K562 (cell line): Measurements from ENCODE around the gene FTO. TPM values are rescaled to one million over a fixed set of nuclear protein-coding genes. Genes with fewer than 3 reads are reported as not detected.

Experiments used
- ATAC-seq: fragments of 200-7000 bp; cut with Tn5 transposase; 3 replicates; pipeline ENCODE4 v1.9.1; 2020; ENCODE audit warnings: moderate library complexity
- BruUV-seq: library from RNA; stranded (reverse); fragments of 400-500 nt; replicated peaks from 2 replicates; lab custom pipeline; 2021; lab: Mats Ljungman, UMichigan
- CTCF ChIA-PET: fragments of 300-600 bp; formaldehyde crosslinking; extraction: SDS; loops from one replicate; lab custom pipeline; 2021; ENCODE audit warnings: low intra/inter-chr PET ratio; lab: Yijun Ruan, JAX
- POLR2A ChIA-PET: fragments of 300-600, 350-650 bp; sonication (Branson Sonifier 250); formaldehyde crosslinking; extraction: SDS; loops from one replicate; lab custom pipeline; 2021; ENCODE audit warnings: antibody characterized with exemption, inconsistent platforms; lab: Yijun Ruan, JAX
- DNase-seq, 4 experiments: peaks; one replicate each; pipeline versions ENCODE4 v3.0.0 to v3.0.0-alpha.2; 2011 to 2018; ENCODE audit warnings: low spot score in 3 of 4, mixed read lengths in 3 of 4; ENCODE audit errors: extremely low read depth in 1 of 4
- FAIRE-seq: peaks from 2 replicates; lab custom pipeline; 2011; peaks lifted over from hg19 to GRCh38; lab: Jason Lieb, UNC
- H2AFZ ChIP-seq: 2 replicates; pipeline ENCODE4 v1.6.0; 2011; ENCODE audit warnings: low read depth, low read length, control low read depth, inconsistent platforms
- H3K27ac ChIP-seq: fragments of 200-600 bp; 3 replicates; pipeline ENCODE4 v1.8.0; 2011; ENCODE audit warnings: low read depth, mild to moderate bottlenecking, control low read depth, inconsistent platforms, low read length, moderate library complexity, mixed read lengths; ENCODE audit errors: extremely low read depth
- H3K27me3 ChIP-seq, 2 experiments: fragments of 300-600 bp in 1 of 2; 2 replicates in 1 of 2; 3 replicates in 1 of 2; pipeline versions ENCODE4 v1.6.0 to v1.8.0; 2011; ENCODE audit warnings: inconsistent platforms in 2 of 2, low read length in 2 of 2, mild to moderate bottlenecking in 1 of 2, mixed read lengths in 1 of 2, moderate library complexity in 1 of 2; ENCODE audit not compliant: control insufficient read depth in 2 of 2, insufficient read depth in 2 of 2
- H3K36me3 ChIP-seq: fragments of 300-600 bp; 3 replicates; pipeline ENCODE4 v1.8.0; 2011; ENCODE audit warnings: mild to moderate bottlenecking, low read length, inconsistent platforms; ENCODE audit not compliant: control insufficient read depth, insufficient read depth
- H3K4me1 ChIP-seq, 2 experiments: fragments of 200-600 bp in 1 of 2; replicated peaks in 1 of 2; 2 replicates in 1 of 2; 3 replicates in 1 of 2; pipeline versions ENCODE4 v1.5.1 to v1.8.0; 2011; ENCODE audit warnings: inconsistent platforms in 2 of 2, low read length in 2 of 2, mild to moderate bottlenecking in 1 of 2, mixed read lengths in 1 of 2, moderate library complexity in 1 of 2; ENCODE audit not compliant: control insufficient read depth in 2 of 2, insufficient read depth in 2 of 2
- H3K4me2 ChIP-seq: 2 replicates; pipeline ENCODE4 v1.6.1; 2011; ENCODE audit warnings: low read length, control low read depth, inconsistent platforms, mixed read lengths; ENCODE audit not compliant: insufficient read depth
- H3K4me3 ChIP-seq: fragments of 200-600 bp; sonication (generic), shearing (Covaris generic); 2 replicates; pipeline ENCODE4 v1.5.1; 2016; ENCODE audit warnings: control low read depth, inconsistent platforms
- H3K79me2 ChIP-seq: fragments of 200-600 bp; 3 replicates; pipeline ENCODE4 v1.8.0; 2011; ENCODE audit warnings: low read length, inconsistent platforms; ENCODE audit not compliant: control insufficient read depth, insufficient read depth
- H3K9ac ChIP-seq, 2 experiments: 2 replicates each; pipeline versions ENCODE4 v1.6.0 to v1.6.1; 2011; ENCODE audit warnings: low read depth in 2 of 2, low read length in 2 of 2, control low read depth in 1 of 2, inconsistent platforms in 1 of 2, mild to moderate bottlenecking in 1 of 2, mixed read lengths in 1 of 2; ENCODE audit not compliant: insufficient read depth in 1 of 2
- H3K9me1 ChIP-seq: one replicate; pipeline ENCODE4 v1.6.0; 2011; ENCODE audit warnings: inconsistent platforms, mild to moderate bottlenecking, low read length, moderate library complexity; ENCODE audit not compliant: control insufficient read depth, insufficient read depth
- H3K9me3 ChIP-seq: replicated peaks from 2 replicates; pipeline ENCODE4 v1.5.1; 2011; ENCODE audit warnings: low read depth, low read length, inconsistent platforms; ENCODE audit not compliant: control insufficient read depth, insufficient read depth
- H4K20me1 ChIP-seq: replicated peaks from 2 replicates; pipeline ENCODE4 v1.6.1; 2011; ENCODE audit warnings: low read length, inconsistent platforms, mixed read lengths; ENCODE audit not compliant: control insufficient read depth, insufficient read depth
- BCOR ChIP-seq: fragments of 450-650 bp; IDR thresholded peaks from 2 replicates; pipeline ENCODE4 v1.6.1; 2016
- CEBPB ChIP-seq: fragments of 450-650 bp; IDR thresholded peaks from 2 replicates; pipeline ENCODE4 v1.6.1; 2016; ENCODE audit warnings: missing genetic modification characterization, missing compliant biosample characterization
- CEBPG ChIP-seq, 3 experiments: fragments of 200-800 bp in 1 of 3; sonication (Bioruptor generic) in 1 of 3; sonication (generic) in 1 of 3; formaldehyde crosslinking in 1 of 3; IDR thresholded peaks in 2 of 3; conservative IDR thresholded peaks in 1 of 3; 2 replicates each; pipeline versions ENCODE4 v1.6.1 to v1.8.0; 2016 to 2022; ENCODE audit warnings: missing compliant biosample characterization in 2 of 3, missing genetic modification characterization in 2 of 3, mild to moderate bottlenecking in 1 of 3, missing genetic modification reagents in 1 of 3
- CHD2 ChIP-seq: IDR thresholded peaks from 2 replicates; pipeline ENCODE4 v1.6.1; 2011; ENCODE audit warnings: low read depth, low read length
- LARP7 ChIP-seq: fragments of 450-650 bp; IDR thresholded peaks from 2 replicates; pipeline ENCODE4 v1.6.1; 2016
- RBM25 ChIP-seq: fragments of 200-400 bp; formaldehyde crosslinking; IDR thresholded peaks from 2 replicates; pipeline ENCODE4 v1.6.1; 2018; ENCODE audit warnings: low read length, low read depth, moderate library complexity; ENCODE audit not compliant: severe bottlenecking
- SMC3 ChIP-seq: conservative IDR thresholded peaks from 2 replicates; pipeline ENCODE4 v1.6.1; 2011; ENCODE audit warnings: low read depth, low read length, improper control_type of control experiment; ENCODE audit not compliant: insufficient read depth
- SRSF3 ChIP-seq: fragments of 200-400 bp; formaldehyde crosslinking; IDR thresholded peaks from 2 replicates; pipeline ENCODE4 v1.6.1; 2016; ENCODE audit warnings: mild to moderate bottlenecking, low read length, moderate library complexity; ENCODE audit not compliant: insufficient read depth
- TAF9B ChIP-seq: fragments of 450-650 bp; IDR thresholded peaks from 2 replicates; pipeline ENCODE4 v1.6.1; 2018; ENCODE audit warnings: mild to moderate bottlenecking; ENCODE audit not compliant: partially characterized antibody
- ZNF174 ChIP-seq: fragments of 250-450 bp; sonication (Bioruptor Pico); IDR thresholded peaks from 2 replicates; pipeline ENCODE4 v1.4.0; 2020; ENCODE audit warnings: mild to moderate bottlenecking
- ZNF239 ChIP-seq: fragments of 250-450 bp; sonication (Bioruptor Pico); IDR thresholded peaks from 2 replicates; pipeline ENCODE4 v1.4.0; 2020; ENCODE audit warnings: mild to moderate bottlenecking
- ZNF644 ChIP-seq: fragments of 200-800 bp; sonication (Bioruptor generic); IDR thresholded peaks from 2 replicates; pipeline ENCODE4 v1.6.1; 2016; ENCODE audit warnings: low read depth, missing genetic modification characterization, missing compliant biosample characterization
- WGBS: fragments of 100-300 bp; shearing (Covaris generic); methylation state at CpG from one replicate; pipeline ENCODE4 v1.1.6; 2016; ENCODE audit warnings: low coverage, mixed read lengths; ENCODE audit not compliant: insufficient coverage; ENCODE audit errors: missing lambda C conversion rate; 5-methylcytosine and 5-hydroxymethylcytosine counted together
- in situ Hi-C: fragments of 300-500 bp; cut with MboI; formaldehyde crosslinking; loops from 4 replicates; pipeline ENCODE4 v1.15.0; 2018; ENCODE audit warnings: inconsistent platforms, mixed read lengths
- intact Hi-C: fragments of 100-400 bp; cut with micrococcal nuclease; formaldehyde crosslinking; loops from 2 replicates; pipeline ENCODE4 v1.14.2; 2022
- polyA plus RNA-seq, 8 experiments: library from polyadenylated mRNA; depleted of rRNA in 4 of 8; stranded (reverse) in 5 of 8; unstranded in 3 of 8; fragments of >200 nt; fragmentation: Nextera tagmentation in 2 of 8; fragmentation: Illumina TruSeq in 1 of 8; extraction: Ambion mirVana in 2 of 8; extraction: Trizol in 1 of 8; gene quantifications; 2 replicates each; pipeline versions ENCODE4 v1.2.1 to v1.2.3, GENCODE V29; 2011 to 2014; ENCODE audit warnings: inconsistent platforms in 1 of 8, missing spikeins in 1 of 8
- total RNA-seq, 7 experiments: library from RNA; depleted of rRNA in 6 of 7; stranded (reverse); fragments of >200 nt in 6 of 7; fragmentation: Illumina TruSeq in 2 of 7; extraction: Trizol in 2 of 7; gene quantifications; 2 replicates each; pipeline versions ENCODE4 v1.2.1 to v1.2.3, GENCODE V29; 2011 to 2021; ENCODE audit warnings: low replicate concordance in 1 of 7
- TF ChIP-seq, protein P1 (sequence below), 2 experiments: IDR thresholded peaks; 2 replicates each; pipeline ENCODE4 v1.6.1; 2012; ENCODE audit warnings: improper control_type of control experiment in 2 of 2, low read depth in 2 of 2, low read length in 2 of 2, borderline replicate concordance in 1 of 2

The FTO gene
- total and polyA plus RNA-seq, 9 of the 15 experiments (the other 6 are each of a cell fraction or from before 2014, with no cell fraction given), result 11.3 to 27.7 (median 25.5) TPM

GRCh38 chr16:53974484-53975080, 270.6 kb downstream of the FTO start:
- H3K27ac ChIP-seq, result no peak overlapping the region
- H3K27me3 ChIP-seq, result no peaks in the 10 kb centered on the region
- DNase-seq (no peak), FAIRE-seq (no peak), ATAC-seq (no peak)
- intact Hi-C loops, result no loop called here
- H3K4me1 ChIP-seq, result no peaks in the 10 kb centered on the region
- no peaks in the 10 kb centered on the region for H4K20me1 ChIP-seq
- H3K9ac ChIP-seq, result no peak overlapping the region
- H3K4me2 ChIP-seq, result no peak overlapping the region
- H3K79me2 ChIP-seq, result no peaks in the 10 kb centered on the region
- H3K4me3 ChIP-seq, result no peak overlapping the region
- in situ Hi-C loops, result no loop called here
- POLR2A ChIA-PET, result no interaction called here
- WGBS, result 33% methylated on average over 4 of the region's 4 CpGs
- no TSS peak for BruUV-seq
- no peak overlapping the region for H2AFZ ChIP-seq
- H3K9me1 ChIP-seq, result no peaks in the 10 kb centered on the region
- H3K9me3 ChIP-seq, result no peaks in the 10 kb centered on the region
- peak; percentile 55 for TF ChIP-seq CEBPB (tag)
- TF ChIP-seq CEBPG (CRISPR knock-in tag; IDR thresholded peaks at IDR 0.05), result no peak
- TF ChIP-seq CEBPG (tag; conservative IDR thresholded peaks at IDR 0.05 in 1 of 2, IDR thresholded peaks at IDR 0.05 in 1 of 2), result peak; percentile 49 to 74
- no peak for TF ChIP-seq SRSF3
- CTCF ChIA-PET, result no interaction called here
- no peaks in the 10 kb centered on the region for H3K36me3 ChIP-seq

DNA sequence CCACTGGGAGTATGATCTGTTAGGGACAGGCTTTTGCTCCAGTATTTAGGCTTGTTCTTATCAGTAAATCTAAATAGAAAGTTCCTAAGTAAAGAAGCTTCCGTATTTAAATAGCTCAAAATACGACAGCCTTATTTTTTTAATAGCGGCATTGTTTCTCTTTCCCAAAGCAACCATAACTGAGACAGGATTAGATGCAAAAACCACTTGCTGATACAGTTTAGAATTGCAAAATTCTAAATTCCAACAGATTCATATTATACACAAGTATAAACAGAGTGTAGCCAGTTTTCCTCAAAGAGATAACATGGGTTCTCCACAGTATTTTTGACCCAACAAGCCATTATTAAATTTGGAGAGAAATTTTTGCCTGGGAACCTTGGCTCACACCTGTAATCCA, 276.7 kb downstream of the FTO start:
- no peaks in the 10 kb centered on the region for H3K4me1 ChIP-seq
- no peak for FAIRE-seq
- in situ Hi-C loops (no loop called here), intact Hi-C loops (no loop called here)
- H3K4me3 ChIP-seq, result no peak overlapping the region
- H2AFZ ChIP-seq, result no peak overlapping the region
- ChIA-PET CTCF (no interaction called here), POLR2A (no interaction called here)
- no peaks in the 10 kb centered on the region for H3K9me3 ChIP-seq
- no peak for DNase-seq
- WGBS, result 77% methylated on average over 3 of the region's 3 CpGs
- ATAC-seq, result no peak
- H3K4me2 ChIP-seq, result no peak overlapping the region
- no peak overlapping the region for H3K27ac ChIP-seq
- H3K79me2 ChIP-seq, result no peaks in the 10 kb centered on the region
- H3K36me3 ChIP-seq, result no peaks in the 10 kb centered on the region
- no TSS peak for BruUV-seq
- no peaks in the 10 kb centered on the region for H3K9me1 ChIP-seq
- H3K27me3 ChIP-seq, result no peaks in the 10 kb centered on the region
- H3K9ac ChIP-seq, result no peak overlapping the region
- TF ChIP-seq LARP7 (no peak), ZNF239 (CRISPR knock-in tag) (no peak), ZNF174 (no peak), CHD2 (no peak), RBM25 (no peak), TAF9B (no peak), BCOR (no peak), ZNF644 (tag) (no peak), SMC3 (no peak)
- TF ChIP-seq, protein P1, sequence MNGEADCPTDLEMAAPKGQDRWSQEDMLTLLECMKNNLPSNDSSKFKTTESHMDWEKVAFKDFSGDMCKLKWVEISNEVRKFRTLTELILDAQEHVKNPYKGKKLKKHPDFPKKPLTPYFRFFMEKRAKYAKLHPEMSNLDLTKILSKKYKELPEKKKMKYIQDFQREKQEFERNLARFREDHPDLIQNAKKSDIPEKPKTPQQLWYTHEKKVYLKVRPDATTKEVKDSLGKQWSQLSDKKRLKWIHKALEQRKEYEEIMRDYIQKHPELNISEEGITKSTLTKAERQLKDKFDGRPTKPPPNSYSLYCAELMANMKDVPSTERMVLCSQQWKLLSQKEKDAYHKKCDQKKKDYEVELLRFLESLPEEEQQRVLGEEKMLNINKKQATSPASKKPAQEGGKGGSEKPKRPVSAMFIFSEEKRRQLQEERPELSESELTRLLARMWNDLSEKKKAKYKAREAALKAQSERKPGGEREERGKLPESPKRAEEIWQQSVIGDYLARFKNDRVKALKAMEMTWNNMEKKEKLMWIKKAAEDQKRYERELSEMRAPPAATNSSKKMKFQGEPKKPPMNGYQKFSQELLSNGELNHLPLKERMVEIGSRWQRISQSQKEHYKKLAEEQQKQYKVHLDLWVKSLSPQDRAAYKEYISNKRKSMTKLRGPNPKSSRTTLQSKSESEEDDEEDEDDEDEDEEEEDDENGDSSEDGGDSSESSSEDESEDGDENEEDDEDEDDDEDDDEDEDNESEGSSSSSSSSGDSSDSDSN (IDR thresholded peaks at IDR 0.05; ENCODE audit: borderline replicate concordance in 1 of 2, low read depth in 2 of 2, low read length in 2 of 2), result no peak
- H4K20me1 ChIP-seq, result no peaks in the 10 kb centered on the region
